MV-4-11 (cell line): ENCODE measurements around the gene PRKCE.
A peak's percentile ranks its signal among the peaks of the same experiment; 100 is the strongest.

ENCODE experiments used
- DNase-seq: peaks from one replicate; lab custom pipeline; 2025; lab: John Stamatoyannopoulos, UW

Gene PRKCE

DNA sequence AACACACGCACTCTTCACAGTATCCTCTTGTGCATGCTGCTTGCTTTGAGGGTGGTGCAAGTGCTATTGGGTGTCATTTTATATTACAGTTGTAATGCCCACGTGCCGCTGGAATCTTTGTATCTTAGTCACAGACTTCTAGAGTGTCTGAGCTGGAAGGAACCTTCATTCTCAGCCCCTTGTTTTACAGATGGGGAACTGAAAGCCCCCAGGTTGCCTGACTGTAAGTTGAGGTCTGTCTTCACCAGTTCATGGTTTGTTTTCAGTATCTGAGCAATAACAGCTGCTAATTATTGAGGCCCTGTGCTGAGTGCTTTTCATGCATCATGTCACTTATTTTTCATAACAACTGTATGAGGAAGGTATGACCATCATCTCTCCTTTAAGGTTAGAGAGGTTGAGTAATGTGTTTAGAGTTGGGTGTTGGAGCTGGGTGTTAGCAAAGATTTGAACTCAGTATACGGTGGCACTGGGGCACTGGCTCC is 77.0 kb downstream of the PRKCE start:
- peak; percentile 83 for DNase-seq

GRCh38 chr2:45729753-45730512 is 78.5 kb downstream of the PRKCE start:
- DNase-seq: peak; percentile 100

- peak; percentile 47 for DNase-seq
These were observed 79.7 kb downstream of the PRKCE start for GRCh38 chr2:45731141-45731540.

DNA sequence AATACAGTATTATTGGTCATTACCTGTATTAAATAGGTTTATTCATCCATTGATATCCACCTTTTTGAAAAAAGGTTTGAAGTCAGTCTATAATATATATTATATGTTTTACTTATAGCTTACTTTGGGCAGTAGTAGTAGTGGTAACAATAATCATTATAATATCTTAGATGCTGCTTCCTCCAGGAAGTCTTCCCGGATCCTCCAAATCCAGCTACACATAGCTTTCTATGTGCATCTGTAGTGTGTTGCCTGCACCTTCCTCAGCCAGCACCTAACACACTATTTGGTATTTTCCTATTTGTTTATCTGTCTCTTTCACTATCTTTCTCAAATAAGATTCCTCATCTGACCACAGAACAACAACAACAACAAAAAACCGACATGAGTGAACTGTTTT is 81.0 kb downstream of the PRKCE start:
- DNase-seq: no peak

- no peak for DNase-seq
These were observed 81.5 kb downstream of the PRKCE start for GRCh38 chr2:45732946-45733345.

DNA sequence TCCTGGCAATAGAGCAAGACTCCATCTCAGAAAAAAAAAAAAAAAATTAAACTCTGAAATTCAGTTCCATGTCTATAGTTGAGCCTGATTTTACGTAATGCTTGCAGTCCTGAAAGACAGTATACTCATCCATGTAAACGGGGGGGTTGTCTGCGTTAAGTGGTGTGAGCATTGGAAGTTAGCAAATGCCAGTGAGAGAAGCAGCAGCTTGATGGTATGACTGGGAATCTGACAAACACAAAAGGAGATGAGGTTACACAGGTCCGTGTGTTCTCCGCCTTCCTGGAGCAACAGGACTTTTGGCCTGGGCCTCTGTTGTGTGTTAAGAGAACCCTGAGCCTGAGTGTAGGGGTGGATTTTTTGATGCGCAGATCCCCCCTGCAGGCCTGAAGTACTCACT is 82.9 kb downstream of the PRKCE start:
- no peak for DNase-seq

DNA sequence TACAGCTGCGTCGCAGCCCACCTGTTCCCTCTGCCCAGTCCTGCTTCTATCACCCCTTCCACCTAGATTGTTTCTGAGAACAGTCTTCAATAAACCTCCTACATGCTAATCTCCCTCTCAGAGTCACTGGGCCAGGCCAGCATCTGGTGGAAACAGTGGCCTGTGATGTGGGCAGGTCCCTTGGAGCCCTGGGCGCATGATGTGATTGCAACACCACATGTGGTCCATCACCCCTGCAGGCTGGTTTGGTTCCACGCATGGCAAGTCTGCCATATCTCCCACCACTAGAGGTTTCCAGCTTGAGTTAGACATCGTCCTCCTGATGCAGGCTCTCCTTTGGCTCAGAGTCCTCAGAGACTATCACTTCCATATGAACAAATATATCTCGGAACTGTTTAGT is 83.5 kb downstream of the PRKCE start:
- peak; percentile 77 for DNase-seq

- no peak for DNase-seq
These were observed 85.6 kb downstream of the PRKCE start for GRCh38 chr2:45736757-45737704.

- DNase-seq: no peak
These were observed 88.5 kb downstream of the PRKCE start for GRCh38 chr2:45739796-45740485.

- DNase-seq: no peak
These were observed 89.8 kb downstream of the PRKCE start for GRCh38 chr2:45741161-45741850.

- no peak for DNase-seq
These were observed 92.3 kb downstream of the PRKCE start for GRCh38 chr2:45743531-45744396.

GRCh38 chr2:45745231-45745630 is 93.8 kb downstream of the PRKCE start:
- no peak for DNase-seq

DNA sequence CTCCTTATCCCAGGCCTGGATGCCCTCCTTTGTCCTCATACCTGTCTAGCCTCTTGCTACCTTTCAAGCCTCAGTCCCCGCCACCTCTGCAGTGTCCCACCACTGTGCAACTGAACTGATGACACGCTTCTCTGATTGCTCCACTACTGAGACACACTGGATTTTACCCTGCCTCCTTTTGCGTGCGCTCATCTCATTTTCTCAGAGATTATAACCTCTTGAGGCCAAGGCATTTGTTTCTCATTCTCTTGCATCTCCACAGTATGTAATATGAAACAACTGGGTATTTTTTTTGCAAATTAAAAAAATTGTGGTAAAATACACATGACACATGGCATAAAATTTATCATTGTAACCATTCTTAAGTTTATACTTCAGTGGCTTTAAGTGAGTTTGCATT is 95.4 kb downstream of the PRKCE start:
- no peak for DNase-seq

DNA sequence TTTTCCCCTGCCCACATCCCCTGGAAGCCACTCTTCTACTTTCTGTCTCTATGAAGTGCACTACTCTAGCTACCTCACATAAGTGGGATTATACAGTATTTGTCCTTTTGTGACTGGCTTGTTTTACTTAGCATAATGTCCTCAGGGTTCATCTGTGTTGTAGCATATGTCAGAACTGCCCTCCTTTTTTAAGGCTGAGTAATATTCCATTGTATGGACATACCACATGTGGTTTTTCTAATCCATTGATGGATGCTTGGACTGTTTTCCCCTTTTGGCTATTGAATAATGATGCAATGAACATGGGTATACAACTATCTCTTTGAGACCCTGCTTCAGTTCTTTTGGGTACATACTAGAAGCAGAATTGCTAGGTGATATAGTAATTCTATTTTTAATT is 95.9 kb downstream of the PRKCE start:
- DNase-seq: no peak

DNA sequence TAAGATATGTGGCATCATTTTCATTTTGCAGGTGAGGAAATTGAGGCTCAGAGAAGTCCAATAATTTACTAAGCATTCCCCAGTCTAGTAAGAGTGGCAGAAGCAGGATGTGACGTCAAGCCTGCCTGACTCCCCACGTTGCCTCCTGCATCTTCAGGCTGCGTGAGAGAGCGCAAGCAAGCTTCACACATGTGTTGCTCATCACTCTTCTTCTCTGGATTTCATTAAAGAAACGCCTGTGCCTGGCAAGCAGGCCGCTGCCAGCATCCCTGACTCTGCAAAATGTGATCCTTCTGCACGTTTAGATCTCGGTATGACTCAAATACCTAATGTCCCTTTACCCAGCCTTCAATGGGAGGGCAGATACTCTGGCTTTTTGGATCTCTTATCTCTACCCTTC is 96.8 kb downstream of the PRKCE start:
- no peak for DNase-seq

DNA sequence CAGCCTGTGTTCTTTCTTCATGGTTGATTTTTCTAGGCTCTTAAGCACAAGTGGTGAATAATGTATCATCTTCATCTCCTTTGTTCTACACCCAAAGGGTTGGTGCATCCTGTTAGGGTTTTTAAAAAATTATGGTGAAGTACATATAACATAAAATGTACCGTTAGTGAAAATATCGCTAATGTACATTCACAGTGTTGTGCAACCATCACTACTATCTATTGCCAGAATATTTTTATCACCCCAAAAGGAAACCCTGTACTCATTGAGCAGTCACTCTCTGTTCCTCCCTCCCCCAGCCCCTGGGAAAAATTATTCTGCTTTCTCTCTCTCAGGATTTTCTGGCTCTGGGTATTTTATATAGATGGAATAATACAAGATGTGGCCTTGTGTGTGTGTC is 98.5 kb downstream of the PRKCE start:
- DNase-seq: peak; percentile 27

DNA sequence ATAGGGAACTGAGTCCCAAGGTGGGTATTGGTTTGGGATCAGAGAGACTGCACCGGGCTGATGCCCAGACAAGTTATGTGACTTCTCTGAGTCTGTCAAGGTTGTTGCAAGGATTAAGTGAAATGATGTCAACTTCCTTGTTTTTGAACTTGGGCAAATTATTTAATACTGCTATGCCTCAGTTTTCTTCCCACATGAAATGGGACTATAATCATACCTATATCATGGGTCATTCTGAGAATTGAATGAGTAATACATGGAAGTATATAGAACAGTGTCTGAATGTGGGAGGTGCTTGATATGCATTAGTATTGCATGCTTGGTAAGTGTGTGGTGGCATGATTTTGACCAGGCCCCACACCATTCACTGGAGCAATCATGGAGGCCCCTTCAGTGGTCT is 99.0 kb downstream of the PRKCE start:
- peak; percentile 27 for DNase-seq

DNA sequence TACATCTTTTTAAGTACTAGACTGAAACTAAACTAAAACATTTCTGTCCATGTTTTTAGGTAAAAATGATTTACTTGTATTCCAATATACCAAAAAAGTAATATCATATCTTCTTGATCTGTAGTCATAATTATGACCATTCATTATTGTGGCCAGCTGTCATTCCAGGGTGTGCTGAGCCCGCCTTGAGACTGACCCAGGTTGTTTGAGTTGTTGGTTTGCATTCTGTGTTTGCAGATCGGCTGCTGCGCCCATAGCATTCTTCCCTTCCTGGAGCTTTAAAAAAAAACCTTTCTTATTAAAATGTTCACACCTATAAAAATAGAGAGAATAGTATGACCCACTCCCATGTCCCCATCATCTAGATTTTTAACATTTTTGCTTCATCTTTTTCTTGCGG is 101.9 kb downstream of the PRKCE start:
- DNase-seq: no peak

DNA sequence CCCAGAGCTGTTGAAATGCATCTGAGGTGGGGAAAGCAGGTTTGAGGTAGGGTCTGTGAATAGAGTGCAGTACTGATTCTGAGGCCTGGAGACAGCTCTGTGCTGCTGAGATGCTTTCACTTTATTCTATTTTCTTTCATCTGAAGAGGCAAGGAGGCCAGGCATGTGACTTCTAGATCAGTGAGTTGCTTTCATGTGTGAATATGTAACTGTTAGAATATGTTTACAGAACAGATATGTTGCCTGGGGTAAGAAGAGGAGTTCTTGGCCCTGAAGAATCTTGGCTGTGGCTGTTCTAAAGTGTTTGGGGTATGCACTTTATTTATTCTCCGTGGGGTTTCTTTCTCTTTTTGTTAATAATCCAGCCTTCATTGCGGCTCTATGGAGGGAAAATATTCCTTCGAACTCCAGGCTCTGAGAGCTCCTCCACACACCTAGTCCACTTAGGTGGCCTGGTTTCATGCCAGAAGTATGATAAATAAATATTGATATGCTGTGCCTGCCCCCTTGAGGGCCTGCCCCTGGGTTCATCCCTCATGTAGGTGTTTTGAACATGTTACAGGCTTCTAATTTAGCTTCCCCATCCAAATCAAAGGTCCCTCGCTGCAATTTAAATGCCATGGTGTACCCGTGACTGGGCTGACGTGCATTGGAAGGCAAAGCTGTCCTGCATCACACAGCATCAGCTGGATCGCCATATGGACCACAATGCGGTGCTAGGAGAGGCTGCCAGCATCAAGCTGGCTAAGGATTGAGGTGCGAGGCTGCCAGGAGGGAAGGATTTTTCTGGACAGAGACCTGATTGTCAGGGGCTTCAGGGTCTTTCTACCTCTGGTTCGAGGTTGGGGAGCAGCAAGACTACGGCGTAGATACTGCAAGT is 102.9 kb downstream of the PRKCE start:
- DNase-seq: no peak
